ENCODE results near the gene CTDNEP1. TPM values are rescaled to one million over a fixed set of nuclear protein-coding genes. Genes with fewer than 3 reads are reported as not detected.

Gene CTDNEP1
- total RNA-seq, 4 donors from 2014 or later: 71.5 to 150 (median 111) TPM

GRCh38 chr17:7224661-7225111, 26.8 kb downstream of the CTDNEP1 start:
- in situ Hi-C loops (cut with MboI; ENCODE audit: low sequenced_read_pairs in 4 of 4): no loop called here
- Histone ChIP-seq H3K4me3 (no peak overlapping the region), H3K4me1 (peaks cover 24 to 39% of the 10 kb centered on the region in 2 donors), H3K27ac (peak overlapping the region in 2 of 4 donors; percentile 17 to 38), H3K36me3 (peaks cover 0 to 87% of the 10 kb centered on the region in 2 donors), H3K27me3 (no peaks in the 10 kb centered on the region), H3K9me3 (no peaks in the 10 kb centered on the region)
- ATAC-seq (no peak), DNase-seq (no peak)
- intact Hi-C loops (cut with DNase I; ENCODE audit: low total_unique reads): no loop called here
- TF ChIP-seq CTCF (IDR thresholded peaks at IDR 0.05 in 4 of 5, conservative IDR thresholded peaks at IDR 0.05 in 1 of 5): no peak
- TF ChIP-seq POLR2A (IDR thresholded peaks at IDR 0.05): no peak

- H3K27me3 ChIP-seq: no peaks in the 10 kb centered on the region
- H3K4me1 ChIP-seq: peaks cover 28 to 42% of the 10 kb centered on the region in 2 donors
- in situ Hi-C loops (cut with MboI; ENCODE audit: low sequenced_read_pairs in 4 of 4): no loop called here
- no peak overlapping the region for H3K4me3 ChIP-seq
- ATAC-seq: no peak
- H3K36me3 ChIP-seq: peaks cover 0 to 81% of the 10 kb centered on the region in 2 donors
- TF ChIP-seq POLR2A (IDR thresholded peaks at IDR 0.05) (no peak), CTCF (IDR thresholded peaks at IDR 0.05 in 4 of 5, conservative IDR thresholded peaks at IDR 0.05 in 1 of 5) (no peak)
- H3K27ac ChIP-seq: peak overlapping the region in 2 of 4 donors; percentile 17 to 50
- DNase-seq: no peak
- intact Hi-C loops (cut with DNase I; ENCODE audit: low total_unique reads): no loop called here
- H3K9me3 ChIP-seq: no peaks in the 10 kb centered on the region
Measured at GRCh38 chr17:7224110-7224509, 27.4 kb downstream of the CTDNEP1 start.

- in situ Hi-C loops (cut with MboI; ENCODE audit: low sequenced_read_pairs in 4 of 4) (no loop called here), intact Hi-C loops (cut with DNase I; ENCODE audit: low total_unique reads) (no loop called here)
- Histone ChIP-seq H3K4me3 (no peak overlapping the region), H3K27me3 (no peaks in the 10 kb centered on the region), H3K4me1 (peaks cover 33 to 46% of the 10 kb centered on the region in 2 donors), H3K9me3 (no peaks in the 10 kb centered on the region), H3K27ac (peak overlapping the region in 3 of 4 donors; percentile 4 to 99 (median 17)), H3K36me3 (peaks cover 0 to 75% of the 10 kb centered on the region in 2 donors)
- DNase-seq (no peak), ATAC-seq (no peak)
- no peak for TF ChIP-seq CTCF (IDR thresholded peaks at IDR 0.05 in 4 of 5, conservative IDR thresholded peaks at IDR 0.05 in 1 of 5)
- TF ChIP-seq POLR2A (IDR thresholded peaks at IDR 0.05): no peak
Measured at GRCh38 chr17:7223375-7223774, 28.2 kb downstream of the CTDNEP1 start.

- TF ChIP-seq POLR2A (IDR thresholded peaks at IDR 0.05) (no peak), CTCF (IDR thresholded peaks at IDR 0.05 in 4 of 5, conservative IDR thresholded peaks at IDR 0.05 in 1 of 5) (no peak)
- peaks cover 37 to 50% of the 10 kb centered on the region in 2 donors for H3K4me1 ChIP-seq
- H3K4me3 ChIP-seq: no peak overlapping the region
- no peaks in the 10 kb centered on the region for H3K9me3 ChIP-seq
- ATAC-seq (no peak), DNase-seq (no peak)
- intact Hi-C loops (cut with DNase I; ENCODE audit: low total_unique reads): no loop called here
- in situ Hi-C loops (cut with MboI; ENCODE audit: low sequenced_read_pairs in 4 of 4): no loop called here
- peaks cover 0 to 70% of the 10 kb centered on the region in 2 donors for H3K36me3 ChIP-seq
- H3K27me3 ChIP-seq: no peaks in the 10 kb centered on the region
- H3K27ac ChIP-seq: peak overlapping the region in 1 of 4 donors; percentile 99
Measured at GRCh38 chr17:7222972-7223292, 28.6 kb downstream of the CTDNEP1 start.
